HCT116 (cell line): ENCODE measurements around the gene BICD1. TPM values are rescaled to one million over a fixed set of nuclear protein-coding genes. Genes with fewer than 3 reads are reported as not detected.
A peak's percentile ranks its signal among the peaks of the same experiment; 100 is the strongest.

ENCODE experiments used
- ATAC-seq: fragments of 200-7000 bp; cut with Tn5 transposase; 2 replicates; pipeline ENCODE4 v1.9.1; 2020; ENCODE audit warnings: mild to moderate bottlenecking, moderate library complexity
- BruUV-seq: library from RNA; stranded (reverse); fragments of 400-500 nt; replicated peaks from 2 replicates; lab custom pipeline; 2021; lab: Mats Ljungman, UMichigan
- CTCF ChIA-PET: fragments of 300-600 bp; sonication (Branson Sonifier 250); formaldehyde crosslinking; loops from one replicate; lab custom pipeline; 2021; ENCODE audit warnings: antibody characterized with exemption; lab: Charles Lee
- POLR2A ChIA-PET: fragments of 300-600, 350-600 bp; sonication (Branson Sonifier 250); formaldehyde crosslinking; loops from one replicate; lab custom pipeline; 2021; ENCODE audit warnings: antibody characterized with exemption; lab: Charles Lee
- RAD21 ChIA-PET, 2 experiments: fragments of 300-600 bp; sonication (Branson Sonifier 250); formaldehyde crosslinking; loops; one replicate each; lab custom pipeline; 2023; ENCODE audit warnings: low total read pairs in 2 of 2; ENCODE audit not compliant: uncharacterized antibody in 2 of 2, unreplicated experiment in 2 of 2, low non-redundant PET in 1 of 2; lab: Charles Lee
- DNase-seq: peaks from one replicate; pipeline ENCODE4 v3.0.0-alpha.2; 2010; ENCODE audit warnings: low read depth, low spot score
- H2AFZ ChIP-seq: fragments of 200-600 bp; shearing (Covaris generic), sonication (generic); 2 replicates; pipeline ENCODE4 v1.6.1; 2017; ENCODE audit warnings: low read depth, mixed run types, mixed read lengths, antibody characterized with exemption, low read length; ENCODE audit not compliant: poor library complexity, severe bottlenecking
- H3K27ac ChIP-seq: 2 replicates; pipeline ENCODE4 v1.5.1; 2012; ENCODE audit warnings: low read depth, low read length
- H3K27me3 ChIP-seq: fragments of 200-600 bp; sonication (generic); 2 replicates; pipeline ENCODE4 v1.6.1; 2016; ENCODE audit warnings: mixed run types, low read length, mixed read lengths; ENCODE audit not compliant: insufficient read depth
- H3K36me3 ChIP-seq, 2 experiments: fragments of 200-500 bp in 1 of 2; fragments of 200-600 bp in 1 of 2; sonication (Bioruptor generic) in 1 of 2; sonication (generic) in 1 of 2; 2 replicates each; pipeline versions ENCODE4 v1.5.1 to v1.6.1; 2014 to 2016; ENCODE audit warnings: low read length in 2 of 2, inconsistent platforms in 1 of 2, mixed read lengths in 1 of 2, mixed run types in 1 of 2; ENCODE audit not compliant: insufficient read depth in 2 of 2, control insufficient read depth in 1 of 2
- H3K4me1 ChIP-seq, 2 experiments: fragments of 200-600 bp in 1 of 2; sonication (generic) in 1 of 2; 2 replicates each; pipeline versions ENCODE4 v1.5.1 to v1.6.1; 2012 to 2017; ENCODE audit warnings: low read length in 2 of 2, inconsistent platforms in 1 of 2, mild to moderate bottlenecking in 1 of 2, mixed read lengths in 1 of 2, mixed run types in 1 of 2, moderate library complexity in 1 of 2; ENCODE audit not compliant: insufficient read depth in 2 of 2, control insufficient read depth in 1 of 2
- H3K4me2 ChIP-seq: fragments of 200-600 bp; sonication (generic); 2 replicates; pipeline ENCODE4 v1.6.1; 2017; ENCODE audit warnings: mixed run types, low read length, mixed read lengths
- H3K4me3 ChIP-seq, 2 experiments: fragments of 200-600 bp in 1 of 2; sonication (generic) in 1 of 2; replicated peaks in 1 of 2; 2 replicates each; pipeline ENCODE4 v1.5.1; 2011 to 2016; ENCODE audit warnings: low read length in 2 of 2, control low read depth in 1 of 2, low read depth in 1 of 2, mild to moderate bottlenecking in 1 of 2, mixed read lengths in 1 of 2, mixed run types in 1 of 2
- H3K79me2 ChIP-seq: fragments of 200-600 bp; sonication (generic); 2 replicates; pipeline ENCODE4 v1.6.1; 2017; ENCODE audit warnings: mild to moderate bottlenecking, mixed run types, low read length, moderate library complexity, mixed read lengths; ENCODE audit not compliant: insufficient read depth
- H3K9ac ChIP-seq: fragments of 200-600 bp; sonication (generic); 2 replicates; pipeline ENCODE4 v1.6.1; 2016; ENCODE audit warnings: low read length, mixed read lengths
- H3K9me2 ChIP-seq: fragments of 200-600 bp; sonication (generic), shearing (Covaris generic); 2 replicates; pipeline ENCODE4 v1.6.1; 2017; ENCODE audit warnings: mixed run types, mild to moderate bottlenecking, moderate library complexity; ENCODE audit not compliant: insufficient read depth
- H3K9me3 ChIP-seq, 2 experiments: fragments of 200-500 bp in 1 of 2; fragments of 200-600 bp in 1 of 2; sonication (Bioruptor generic) in 1 of 2; sonication (generic) in 1 of 2; 2 replicates each; pipeline ENCODE4 v1.6.1; 2014 to 2017; ENCODE audit warnings: low read length in 2 of 2, mixed read lengths in 2 of 2, inconsistent platforms in 1 of 2, low read depth in 1 of 2, mild to moderate bottlenecking in 1 of 2, mixed run types in 1 of 2, moderate library complexity in 1 of 2; ENCODE audit not compliant: control insufficient read depth in 1 of 2, insufficient read depth in 1 of 2
- H4K20me1 ChIP-seq: fragments of 200-600 bp; sonication (generic), shearing (Covaris generic); 2 replicates; pipeline ENCODE4 v1.6.1; 2017; ENCODE audit warnings: mixed run types, mild to moderate bottlenecking, moderate library complexity; ENCODE audit not compliant: insufficient read depth
- CBX3 ChIP-seq: IDR thresholded peaks from 2 replicates; pipeline ENCODE4 v1.6.1; 2012; ENCODE audit warnings: low read depth
- EZH2 ChIP-seq: fragments of 200-600 bp; sonication (generic); IDR thresholded peaks from 2 replicates; pipeline ENCODE4 v1.6.1; 2017; ENCODE audit warnings: antibody characterized with exemption, mixed run types
- POLR2A ChIP-seq: IDR thresholded peaks from 2 replicates; pipeline ENCODE4 v1.7.0; 2011; ENCODE audit warnings: borderline replicate concordance; ENCODE audit not compliant: insufficient read depth, insufficient read length; ENCODE audit errors: extremely low read depth
- POLR2AphosphoS5 ChIP-seq: IDR thresholded peaks from 2 replicates; pipeline ENCODE4 v1.6.1; 2011; ENCODE audit warnings: mild to moderate bottlenecking, low read depth, low read length, moderate library complexity
- YY1 ChIP-seq: IDR thresholded peaks from 2 replicates; pipeline ENCODE4 v1.6.1; 2011; ENCODE audit warnings: low read length, low read depth, moderate library complexity, mild to moderate bottlenecking; ENCODE audit not compliant: insufficient replicate concordance; ENCODE audit errors: extremely low read depth
- intact Hi-C: fragments of 100-400 bp; cut with micrococcal nuclease; formaldehyde crosslinking; loops from 2 replicates; pipeline ENCODE4 v1.10.0; 2022
- total RNA-seq: library from RNA; stranded (reverse); gene quantifications from one replicate; pipeline ENCODE4 v1.2.1, GENCODE V29; 2021; ENCODE audit not compliant: unreplicated experiment
- TF ChIP-seq, protein P1 (sequence below), 3 experiments: fragments of 200-600 bp in 1 of 3; sonication (generic) in 1 of 3; IDR thresholded peaks in 2 of 3; conservative IDR thresholded peaks in 1 of 3; 2 replicates each; pipeline ENCODE4 v1.5.1; 2012 to 2017; ENCODE audit warnings: low read depth in 2 of 3, low read length in 2 of 3, antibody characterized with exemption in 1 of 3, borderline replicate concordance in 1 of 3, control low read depth in 1 of 3, mild to moderate bottlenecking in 1 of 3, mixed read lengths in 1 of 3, mixed run types in 1 of 3, moderate library complexity in 1 of 3; ENCODE audit not compliant: insufficient read depth in 1 of 3
- TF ChIP-seq, protein P2 (sequence below): IDR thresholded peaks from 2 replicates; pipeline ENCODE4 v1.6.1; 2012
- TF ChIP-seq, protein P3 (sequence below): IDR thresholded peaks from 2 replicates; pipeline ENCODE4 v1.6.1; 2012; ENCODE audit warnings: low read depth
- TF ChIP-seq, protein P4 (sequence below): IDR thresholded peaks from 2 replicates; pipeline ENCODE4 v1.6.1; 2011; ENCODE audit warnings: mild to moderate bottlenecking, low read length, moderate library complexity; ENCODE audit not compliant: insufficient replicate concordance; ENCODE audit errors: extremely low read depth

BICD1 gene
- total RNA-seq, 1 experiment from 2014 or later = 32.5 TPM

DNA sequence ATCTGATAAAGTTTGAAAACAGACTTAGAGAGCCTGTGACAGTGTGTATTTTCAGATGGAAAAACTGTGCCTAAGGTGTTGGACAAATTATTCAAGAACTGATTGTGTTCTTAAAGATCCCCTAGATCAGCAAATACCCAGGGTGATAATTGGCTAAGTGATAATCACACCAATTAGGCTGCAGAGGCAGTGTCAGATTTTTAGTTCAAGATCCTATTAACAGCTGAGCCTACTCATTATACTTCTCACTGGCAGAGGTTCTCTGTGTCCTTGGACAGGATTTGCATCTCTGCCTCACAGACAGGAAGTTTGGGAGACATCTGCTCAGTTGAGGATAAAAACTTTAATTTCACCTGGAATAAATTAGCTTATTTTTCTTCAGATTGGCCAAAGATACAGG lies 288.4 kb downstream of the BICD1 start:
- Histone ChIP-seq H3K9me3 (no peaks in the 10 kb centered on the region), H3K36me3 (no peaks in the 10 kb centered on the region), H3K4me3 (no peak overlapping the region), H2AFZ (peak overlapping the region; percentile 42), H3K4me2 (no peak overlapping the region), H4K20me1 (no peaks in the 10 kb centered on the region), H3K4me1 (peaks cover 6 to 12% of the 10 kb centered on the region in 2 experiments), H3K27me3 (no peaks in the 10 kb centered on the region), H3K79me2 (no peaks in the 10 kb centered on the region), H3K27ac (no peak overlapping the region), H3K9me2 (no peaks in the 10 kb centered on the region), H3K9ac (no peak overlapping the region)
- DNase-seq (no peak), ATAC-seq (no peak)
- POLR2A ChIA-PET = no interaction called here
- no TSS peak for BruUV-seq
- RAD21 ChIA-PET = no interaction called here
- TF ChIP-seq YY1 (no peak), POLR2A (no peak), EZH2 (no peak)
- TF ChIP-seq, protein P1, sequence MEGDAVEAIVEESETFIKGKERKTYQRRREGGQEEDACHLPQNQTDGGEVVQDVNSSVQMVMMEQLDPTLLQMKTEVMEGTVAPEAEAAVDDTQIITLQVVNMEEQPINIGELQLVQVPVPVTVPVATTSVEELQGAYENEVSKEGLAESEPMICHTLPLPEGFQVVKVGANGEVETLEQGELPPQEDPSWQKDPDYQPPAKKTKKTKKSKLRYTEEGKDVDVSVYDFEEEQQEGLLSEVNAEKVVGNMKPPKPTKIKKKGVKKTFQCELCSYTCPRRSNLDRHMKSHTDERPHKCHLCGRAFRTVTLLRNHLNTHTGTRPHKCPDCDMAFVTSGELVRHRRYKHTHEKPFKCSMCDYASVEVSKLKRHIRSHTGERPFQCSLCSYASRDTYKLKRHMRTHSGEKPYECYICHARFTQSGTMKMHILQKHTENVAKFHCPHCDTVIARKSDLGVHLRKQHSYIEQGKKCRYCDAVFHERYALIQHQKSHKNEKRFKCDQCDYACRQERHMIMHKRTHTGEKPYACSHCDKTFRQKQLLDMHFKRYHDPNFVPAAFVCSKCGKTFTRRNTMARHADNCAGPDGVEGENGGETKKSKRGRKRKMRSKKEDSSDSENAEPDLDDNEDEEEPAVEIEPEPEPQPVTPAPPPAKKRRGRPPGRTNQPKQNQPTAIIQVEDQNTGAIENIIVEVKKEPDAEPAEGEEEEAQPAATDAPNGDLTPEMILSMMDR (IDR thresholded peaks at IDR 0.05 in 2 of 3, conservative IDR thresholded peaks at IDR 0.05 in 1 of 3; ENCODE audit: borderline replicate concordance in 1 of 3, insufficient read depth in 1 of 3, low read depth in 2 of 3, low read length in 2 of 3) = no peak
- TF ChIP-seq, protein P2, sequence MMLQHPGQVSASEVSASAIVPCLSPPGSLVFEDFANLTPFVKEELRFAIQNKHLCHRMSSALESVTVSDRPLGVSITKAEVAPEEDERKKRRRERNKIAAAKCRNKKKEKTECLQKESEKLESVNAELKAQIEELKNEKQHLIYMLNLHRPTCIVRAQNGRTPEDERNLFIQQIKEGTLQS = no peak
- CTCF ChIA-PET = no interaction called here
- intact Hi-C loops = no loop called here

DNA sequence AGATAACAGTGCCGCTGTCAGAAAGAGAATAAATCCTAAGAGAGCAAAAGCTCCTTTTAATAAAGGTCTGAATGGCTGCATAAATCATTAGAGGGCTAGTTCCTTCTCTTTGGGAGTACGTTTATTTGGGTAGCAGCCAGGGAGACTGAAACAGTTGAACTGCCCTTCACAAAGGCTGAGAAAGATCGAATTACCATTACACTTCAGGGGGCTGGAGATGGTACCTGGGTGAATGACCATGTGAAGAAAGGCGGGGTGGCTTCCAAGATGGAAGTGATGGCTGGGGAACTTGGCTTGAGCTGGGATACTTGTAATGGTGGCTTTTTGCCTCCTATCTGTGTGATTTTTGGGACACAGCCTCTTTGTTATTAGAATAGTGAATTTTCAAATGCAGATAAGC lies 291.0 kb downstream of the BICD1 start:
- POLR2A ChIA-PET = no interaction called here
- no TSS peak for BruUV-seq
- RAD21 ChIA-PET = no interaction called here
- peaks cover 10% of the 10 kb centered on the region for H3K79me2 ChIP-seq
- CTCF ChIA-PET = interaction anchor here (1.2 kb wide), 1 partner anchor 358 kb away, joined by 3 read pairs; the partner anchor contains the start of gene YARS2
- DNase-seq = no peak
- peak overlapping the region; percentile 45 for H2AFZ ChIP-seq
- no peaks in the 10 kb centered on the region for H4K20me1 ChIP-seq
- no peak for ATAC-seq
- no peak overlapping the region for H3K9ac ChIP-seq
- H3K9me3 ChIP-seq = no peaks in the 10 kb centered on the region
- no peaks in the 10 kb centered on the region for H3K27me3 ChIP-seq
- H3K4me1 ChIP-seq = peaks cover 13 to 23% of the 10 kb centered on the region in 2 experiments
- H3K4me2 ChIP-seq = no peak overlapping the region
- H3K9me2 ChIP-seq = no peaks in the 10 kb centered on the region
- H3K4me3 ChIP-seq = no peak overlapping the region
- no peaks in the 10 kb centered on the region for H3K36me3 ChIP-seq
- intact Hi-C loops = no loop called here
- no peak overlapping the region for H3K27ac ChIP-seq
- TF ChIP-seq EZH2 (no peak), CBX3 (no peak), POLR2A (no peak), POLR2AphosphoS5 (no peak), YY1 (no peak)
- TF ChIP-seq, protein P3, sequence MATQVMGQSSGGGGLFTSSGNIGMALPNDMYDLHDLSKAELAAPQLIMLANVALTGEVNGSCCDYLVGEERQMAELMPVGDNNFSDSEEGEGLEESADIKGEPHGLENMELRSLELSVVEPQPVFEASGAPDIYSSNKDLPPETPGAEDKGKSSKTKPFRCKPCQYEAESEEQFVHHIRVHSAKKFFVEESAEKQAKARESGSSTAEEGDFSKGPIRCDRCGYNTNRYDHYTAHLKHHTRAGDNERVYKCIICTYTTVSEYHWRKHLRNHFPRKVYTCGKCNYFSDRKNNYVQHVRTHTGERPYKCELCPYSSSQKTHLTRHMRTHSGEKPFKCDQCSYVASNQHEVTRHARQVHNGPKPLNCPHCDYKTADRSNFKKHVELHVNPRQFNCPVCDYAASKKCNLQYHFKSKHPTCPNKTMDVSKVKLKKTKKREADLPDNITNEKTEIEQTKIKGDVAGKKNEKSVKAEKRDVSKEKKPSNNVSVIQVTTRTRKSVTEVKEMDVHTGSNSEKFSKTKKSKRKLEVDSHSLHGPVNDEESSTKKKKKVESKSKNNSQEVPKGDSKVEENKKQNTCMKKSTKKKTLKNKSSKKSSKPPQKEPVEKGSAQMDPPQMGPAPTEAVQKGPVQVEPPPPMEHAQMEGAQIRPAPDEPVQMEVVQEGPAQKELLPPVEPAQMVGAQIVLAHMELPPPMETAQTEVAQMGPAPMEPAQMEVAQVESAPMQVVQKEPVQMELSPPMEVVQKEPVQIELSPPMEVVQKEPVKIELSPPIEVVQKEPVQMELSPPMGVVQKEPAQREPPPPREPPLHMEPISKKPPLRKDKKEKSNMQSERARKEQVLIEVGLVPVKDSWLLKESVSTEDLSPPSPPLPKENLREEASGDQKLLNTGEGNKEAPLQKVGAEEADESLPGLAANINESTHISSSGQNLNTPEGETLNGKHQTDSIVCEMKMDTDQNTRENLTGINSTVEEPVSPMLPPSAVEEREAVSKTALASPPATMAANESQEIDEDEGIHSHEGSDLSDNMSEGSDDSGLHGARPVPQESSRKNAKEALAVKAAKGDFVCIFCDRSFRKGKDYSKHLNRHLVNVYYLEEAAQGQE = no peak
- TF ChIP-seq, protein P4, sequence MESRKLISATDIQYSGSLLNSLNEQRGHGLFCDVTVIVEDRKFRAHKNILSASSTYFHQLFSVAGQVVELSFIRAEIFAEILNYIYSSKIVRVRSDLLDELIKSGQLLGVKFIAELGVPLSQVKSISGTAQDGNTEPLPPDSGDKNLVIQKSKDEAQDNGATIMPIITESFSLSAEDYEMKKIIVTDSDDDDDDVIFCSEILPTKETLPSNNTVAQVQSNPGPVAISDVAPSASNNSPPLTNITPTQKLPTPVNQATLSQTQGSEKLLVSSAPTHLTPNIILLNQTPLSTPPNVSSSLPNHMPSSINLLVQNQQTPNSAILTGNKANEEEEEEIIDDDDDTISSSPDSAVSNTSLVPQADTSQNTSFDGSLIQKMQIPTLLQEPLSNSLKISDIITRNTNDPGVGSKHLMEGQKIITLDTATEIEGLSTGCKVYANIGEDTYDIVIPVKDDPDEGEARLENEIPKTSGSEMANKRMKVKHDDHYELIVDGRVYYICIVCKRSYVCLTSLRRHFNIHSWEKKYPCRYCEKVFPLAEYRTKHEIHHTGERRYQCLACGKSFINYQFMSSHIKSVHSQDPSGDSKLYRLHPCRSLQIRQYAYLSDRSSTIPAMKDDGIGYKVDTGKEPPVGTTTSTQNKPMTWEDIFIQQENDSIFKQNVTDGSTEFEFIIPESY = no peak
